Panc1 (cell line): ENCODE measurements around the gene HECTD3.

ENCODE experiments used
- CTCF ChIP-seq: fragments of 450-650 bp; IDR thresholded peaks from 2 replicates; pipeline ENCODE4 v1.5.1; 2017; ENCODE audit warnings: mild to moderate bottlenecking
- REST ChIP-seq, 2 experiments: IDR thresholded peaks; 2 replicates each; pipeline ENCODE4 v1.6.1; 2011 to 2012; ENCODE audit warnings: low read depth in 2 of 2, control low read depth in 1 of 2, low read length in 1 of 2, mild to moderate bottlenecking in 1 of 2, moderate library complexity in 1 of 2; ENCODE audit not compliant: insufficient read depth in 1 of 2
- SIN3A ChIP-seq: IDR thresholded peaks from 2 replicates; pipeline ENCODE4 v1.6.1; 2012; ENCODE audit warnings: low read depth, mild to moderate bottlenecking, low read length, moderate library complexity, borderline replicate concordance; ENCODE audit not compliant: insufficient read depth

- TF ChIP-seq CTCF (no peak), SIN3A (no peak), REST (IDR thresholded peaks at IDR 0.05; ENCODE audit: insufficient read depth in 1 of 2, low read depth in 2 of 2, low read length in 1 of 2) (no peak)
These were observed 40.1 kb upstream of the HECTD3 start for GRCh38 chr1:45051005-45051772.
